Fibroblast of upper back skin (primary cell): ENCODE data around the gene SSBP2.
A peak's percentile ranks its signal among the peaks of the same experiment; 100 is the strongest.

ENCODE experiments used
- DNase-seq: peaks from one replicate; pipeline ENCODE4 v3.0.0-alpha.2; 2013

The SSBP2 gene

GRCh38 chr5:81766611-81767010 lies 15.7 kb upstream of the SSBP2 start:
- no peak for DNase-seq

GRCh38 chr5:81763294-81763928 lies 12.5 kb upstream of the SSBP2 start:
- DNase-seq, result no peak

- no peak for DNase-seq
These were observed 12.0 kb upstream of the SSBP2 start for GRCh38 chr5:81762853-81763252.

- DNase-seq, result no peak
These were observed 11.5 kb upstream of the SSBP2 start for GRCh38 chr5:81762401-81762800.

- no peak for DNase-seq
These were observed 11.1 kb upstream of the SSBP2 start for GRCh38 chr5:81761970-81762369.

GRCh38 chr5:81761270-81761669 lies 10.4 kb upstream of the SSBP2 start:
- DNase-seq, result no peak

DNA sequence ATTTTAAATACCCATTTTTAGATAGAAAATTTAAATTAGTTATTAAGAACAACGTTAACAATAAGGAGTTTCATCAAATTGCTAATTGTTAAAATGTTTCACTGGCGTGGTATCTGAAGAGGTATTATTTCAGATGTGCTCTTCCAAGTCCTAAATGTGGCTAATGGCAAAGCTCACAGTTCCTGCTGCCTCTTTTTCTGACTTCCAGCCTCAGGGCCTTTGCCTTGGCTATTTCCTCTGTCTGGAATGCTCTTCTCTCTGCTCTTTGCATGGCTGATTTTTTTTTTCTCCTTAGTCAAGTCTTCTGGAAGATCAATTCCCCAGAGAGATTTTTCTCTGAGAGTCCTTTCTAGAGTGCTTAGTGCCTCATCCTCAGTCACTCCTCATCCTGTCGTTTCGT lies 9.6 kb upstream of the SSBP2 start:
- no peak for DNase-seq

DNA sequence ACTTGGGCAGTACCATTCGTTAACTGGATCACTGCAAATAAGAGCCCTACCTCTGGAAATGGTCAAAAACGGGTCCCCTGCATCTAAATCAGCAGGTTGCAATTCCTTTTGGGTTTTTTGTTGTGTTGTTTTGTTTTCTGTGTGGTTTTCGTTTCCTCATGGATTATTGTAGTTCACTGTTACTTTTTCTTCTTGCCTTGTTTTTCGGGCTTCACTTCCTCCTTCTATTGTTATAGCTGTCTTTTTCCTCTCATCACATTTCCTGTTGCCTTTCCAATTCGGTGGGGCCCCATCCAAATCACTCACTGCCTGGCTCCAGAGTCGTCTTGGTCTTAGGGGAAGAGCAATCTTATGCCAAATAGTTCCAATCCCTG lies 8.7 kb upstream of the SSBP2 start:
- DNase-seq, result no peak

- DNase-seq, result no peak
These were observed 6.5 kb upstream of the SSBP2 start for GRCh38 chr5:81757404-81757803.

DNA sequence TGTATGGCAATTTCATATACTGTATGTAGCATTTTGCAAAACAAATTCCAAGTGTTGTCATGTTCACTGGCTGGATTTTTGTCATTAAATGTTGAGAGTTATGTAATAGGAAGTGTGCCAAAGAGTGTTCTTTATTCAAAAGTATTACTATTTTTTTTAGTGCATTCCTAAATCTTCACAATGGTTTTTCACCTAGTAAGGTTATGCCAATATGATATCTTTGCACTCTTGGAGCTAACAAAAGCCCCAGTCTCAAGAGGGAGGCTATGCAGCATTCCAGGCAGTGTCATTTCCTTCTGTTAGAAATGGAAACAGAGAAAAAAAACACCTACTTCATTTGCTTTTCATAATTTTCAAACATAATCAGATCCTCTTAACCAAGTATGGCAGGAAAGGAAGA lies 5.1 kb upstream of the SSBP2 start:
- DNase-seq, result no peak

GRCh38 chr5:81755320-81755719 lies 4.4 kb upstream of the SSBP2 start:
- peak; percentile 88 for DNase-seq

DNA sequence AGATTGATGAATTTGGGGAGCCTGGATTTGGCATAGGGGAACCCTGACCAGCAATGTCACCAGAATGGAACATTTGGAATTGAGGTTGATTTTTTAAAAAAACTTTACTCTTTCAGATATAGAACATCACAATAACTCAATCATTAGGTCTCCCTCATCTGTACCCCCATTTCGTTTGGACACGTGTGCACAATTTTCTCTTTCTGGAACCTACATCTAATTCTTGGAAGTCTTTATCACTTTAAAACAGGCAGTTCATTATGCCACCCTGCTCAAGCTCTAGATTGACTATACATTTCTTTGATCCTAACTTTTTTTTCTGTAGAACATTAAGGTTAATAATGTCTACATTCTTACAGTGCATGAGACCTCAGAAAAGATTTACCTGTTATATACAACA lies 3.7 kb upstream of the SSBP2 start:
- no peak for DNase-seq

GRCh38 chr5:81753429-81753828 lies 2.5 kb upstream of the SSBP2 start:
- DNase-seq, result no peak

- DNase-seq, result no peak
These were observed 1.7 kb upstream of the SSBP2 start for GRCh38 chr5:81752644-81752963.

DNA sequence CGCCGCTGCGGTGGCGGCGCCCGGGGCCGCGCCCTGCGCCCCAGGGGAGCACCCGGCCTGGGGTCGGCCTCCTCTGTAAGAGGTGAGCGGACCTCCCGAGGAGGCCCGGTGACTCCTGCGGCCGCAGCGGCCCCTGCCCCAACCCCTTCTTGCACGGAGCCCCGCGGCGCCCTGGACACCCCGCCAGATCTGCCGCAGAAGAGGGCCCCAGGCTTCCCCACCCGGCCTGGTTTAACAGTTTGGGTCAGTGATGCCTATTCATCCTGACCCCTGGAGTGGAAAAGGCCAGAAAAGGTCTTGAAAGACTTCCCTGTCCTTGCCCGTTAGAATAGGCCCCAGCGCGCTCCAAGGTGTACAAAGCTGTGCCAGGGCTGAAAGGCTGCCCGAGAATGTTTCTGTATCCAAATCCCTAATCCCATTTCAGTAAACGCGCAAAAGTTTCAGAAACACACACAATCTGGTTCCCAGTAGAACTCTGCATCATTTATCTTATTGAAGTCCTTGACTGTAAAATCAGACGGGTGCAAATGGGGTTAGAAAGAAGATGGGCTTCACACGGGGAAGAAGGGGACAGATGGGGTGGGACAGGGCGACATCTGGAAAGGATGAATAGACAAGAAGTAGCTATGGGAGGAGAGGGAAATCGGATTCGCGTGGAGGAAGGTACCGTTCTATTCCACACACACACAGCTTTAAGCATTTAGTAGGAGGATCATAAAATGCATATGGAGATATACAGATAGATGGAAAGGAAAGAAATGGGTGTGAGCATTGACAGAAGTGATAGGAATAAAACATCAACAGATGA lies 1.1 kb upstream of the SSBP2 start:
- DNase-seq, result no peak

DNA sequence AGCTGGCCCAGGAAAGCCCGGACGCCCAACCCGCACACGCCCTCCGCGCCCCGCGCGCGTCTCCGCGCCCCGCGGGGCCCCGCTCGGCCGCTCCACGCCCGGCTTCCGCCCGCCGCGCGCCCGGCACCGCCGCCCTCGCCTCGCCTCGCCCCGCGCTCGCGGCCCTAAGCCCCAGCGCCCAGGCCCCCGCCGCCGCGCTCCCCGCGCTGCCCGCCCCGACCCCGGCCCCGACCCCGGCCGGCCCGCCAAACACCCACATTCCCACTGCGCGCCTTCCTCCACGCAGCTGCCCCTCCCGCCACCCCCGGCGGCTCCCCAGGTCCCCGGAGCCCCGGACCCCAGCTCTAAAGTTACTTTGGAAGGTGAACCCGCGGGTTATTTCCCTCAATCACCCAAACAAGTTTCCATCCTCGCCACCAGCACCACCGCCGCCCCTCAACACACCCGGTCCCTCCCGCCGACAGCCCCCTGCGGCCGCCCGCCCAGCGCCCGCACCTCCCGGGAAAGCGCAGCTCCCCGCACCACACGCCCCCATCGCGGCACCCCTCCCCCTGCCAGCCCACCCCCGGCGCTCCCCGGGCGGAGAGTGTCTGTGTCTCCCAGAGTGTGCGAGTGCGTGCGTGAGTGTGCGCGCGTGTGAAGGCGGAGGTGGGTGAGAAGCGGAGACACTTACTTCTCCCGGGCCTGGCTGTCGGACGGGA lies 439 bp downstream of the SSBP2 start:
- no peak for DNase-seq

DNA sequence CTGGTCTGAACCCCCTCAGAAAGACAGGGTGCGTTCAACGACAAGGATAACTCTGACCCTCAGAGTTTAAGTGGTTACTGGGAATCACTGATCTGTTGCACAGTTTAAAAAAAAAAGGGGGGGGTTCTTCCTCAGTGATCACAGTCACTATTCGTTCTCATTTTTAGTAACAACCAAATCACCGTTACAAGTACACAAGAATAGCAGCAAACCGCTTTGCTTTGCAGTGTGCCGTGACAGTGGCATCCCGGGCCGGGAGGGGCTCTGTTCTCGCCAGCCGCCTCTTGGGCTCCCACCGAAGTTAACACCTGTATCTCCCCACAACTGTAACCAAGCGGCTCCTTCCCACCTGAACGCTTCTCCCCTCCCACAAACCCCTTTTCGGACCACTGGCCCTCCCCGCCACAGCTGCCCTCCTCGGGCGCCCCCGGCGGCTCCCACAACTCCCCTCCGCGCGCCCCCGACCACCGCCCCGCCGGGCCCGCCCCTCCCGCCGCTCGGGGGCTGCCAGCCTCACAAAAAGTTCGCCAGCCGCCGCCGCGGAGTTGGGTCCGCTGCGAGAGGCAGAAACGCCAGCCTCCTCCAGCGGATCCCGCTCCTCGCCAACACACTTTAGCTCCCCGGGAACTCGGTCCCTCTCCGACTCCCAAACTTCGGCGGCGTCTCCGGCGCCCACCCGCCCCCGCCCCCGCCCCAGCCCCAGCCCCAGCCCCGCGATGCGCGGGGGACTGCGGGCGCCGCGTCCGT lies 1.2 kb downstream of the SSBP2 start:
- no peak for DNase-seq

GRCh38 chr5:81749192-81749560 lies 1.7 kb downstream of the SSBP2 start:
- DNase-seq, result no peak

DNA sequence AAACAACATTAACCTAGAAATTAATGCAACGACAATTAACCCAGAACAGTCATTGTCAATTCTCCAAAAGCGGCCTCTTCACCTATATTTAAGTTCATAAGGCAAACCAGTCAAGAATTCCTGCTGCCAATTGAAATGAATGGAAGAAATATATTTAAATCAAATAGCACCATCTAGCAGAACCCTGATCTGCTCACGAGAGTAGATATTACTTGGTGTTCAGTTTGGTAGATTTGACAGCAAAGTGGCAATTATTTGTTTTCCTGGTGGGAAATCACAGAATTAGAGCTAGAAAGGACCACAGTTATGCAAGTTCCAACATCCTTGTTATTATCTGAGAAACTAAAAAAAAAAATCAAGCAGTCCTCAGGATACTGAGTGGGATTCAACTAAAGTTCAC lies 2.3 kb downstream of the SSBP2 start:
- no peak for DNase-seq

GRCh38 chr5:81747030-81747429 lies 3.9 kb downstream of the SSBP2 start:
- DNase-seq, result no peak

DNA sequence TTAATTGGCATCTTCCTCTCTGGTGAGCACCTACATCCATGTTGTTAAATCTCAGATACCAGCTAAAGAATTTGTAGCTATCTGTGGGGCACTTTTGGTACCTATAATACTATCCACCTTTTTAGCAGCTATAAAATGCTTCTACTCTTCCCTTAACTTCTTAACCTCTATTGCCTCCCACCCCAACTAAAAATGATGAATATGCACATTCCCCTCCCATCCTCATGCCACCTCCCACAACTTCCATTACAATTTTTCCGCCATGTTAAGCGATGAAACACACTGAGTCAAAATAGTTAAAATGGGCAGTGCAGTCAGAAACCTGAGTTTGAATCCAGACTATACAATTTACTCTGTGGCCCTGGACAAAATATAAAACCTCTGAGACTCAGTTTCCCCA lies 10.1 kb downstream of the SSBP2 start:
- no peak for DNase-seq

DNA sequence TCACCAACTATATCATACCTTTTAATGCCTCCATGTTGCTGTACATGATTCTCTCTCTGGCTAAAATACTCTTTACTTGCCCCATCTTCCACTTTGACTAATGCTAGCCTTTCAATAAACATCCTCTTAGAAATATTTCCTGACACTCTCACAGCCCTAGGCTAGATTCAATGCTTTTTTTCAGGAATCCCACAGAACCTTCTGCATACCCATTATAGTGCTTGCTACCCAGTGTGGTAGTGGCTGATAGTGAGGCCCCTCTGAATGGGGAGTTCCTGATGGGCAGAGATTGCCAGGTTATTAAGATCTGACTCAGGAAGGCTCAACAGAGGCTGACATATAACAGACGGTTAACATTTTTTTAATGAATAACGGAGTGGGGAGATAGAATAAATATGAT lies 11.6 kb downstream of the SSBP2 start:
- no peak for DNase-seq

GRCh38 chr5:81729276-81729675 lies 21.6 kb downstream of the SSBP2 start:
- no peak for DNase-seq

DNA sequence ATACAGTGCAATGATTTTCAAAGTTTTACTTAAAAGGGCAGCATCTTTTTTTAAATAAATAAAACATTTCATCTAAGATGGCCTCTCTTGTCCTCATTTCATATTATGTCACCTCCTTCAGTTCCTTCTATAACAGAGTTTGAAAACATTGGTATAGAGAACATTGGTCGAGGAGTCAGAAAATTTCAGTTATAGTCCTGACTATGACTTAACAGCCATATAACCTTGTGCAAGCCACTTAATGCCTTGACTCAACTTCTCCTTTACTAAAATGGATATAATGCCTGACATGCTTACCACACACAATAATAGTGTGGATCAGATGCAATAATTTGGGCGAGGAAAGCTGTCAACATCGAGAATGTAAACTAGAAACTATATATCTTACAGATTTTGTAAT lies 22.6 kb downstream of the SSBP2 start:
- DNase-seq, result no peak
